Measurements from ENCODE around the gene AHCY. TPM values are rescaled to one million over a fixed set of nuclear protein-coding genes. Genes with fewer than 3 reads are reported as not detected.
"Not testable (repeated sequence)": the region's sequence is repeated elsewhere in the genome, so short reads cannot be mapped to it uniquely, and the experiment has no call there.

Gene AHCY
- total RNA-seq, 1 experiment from 2014 or later = 350 TPM

DNA sequence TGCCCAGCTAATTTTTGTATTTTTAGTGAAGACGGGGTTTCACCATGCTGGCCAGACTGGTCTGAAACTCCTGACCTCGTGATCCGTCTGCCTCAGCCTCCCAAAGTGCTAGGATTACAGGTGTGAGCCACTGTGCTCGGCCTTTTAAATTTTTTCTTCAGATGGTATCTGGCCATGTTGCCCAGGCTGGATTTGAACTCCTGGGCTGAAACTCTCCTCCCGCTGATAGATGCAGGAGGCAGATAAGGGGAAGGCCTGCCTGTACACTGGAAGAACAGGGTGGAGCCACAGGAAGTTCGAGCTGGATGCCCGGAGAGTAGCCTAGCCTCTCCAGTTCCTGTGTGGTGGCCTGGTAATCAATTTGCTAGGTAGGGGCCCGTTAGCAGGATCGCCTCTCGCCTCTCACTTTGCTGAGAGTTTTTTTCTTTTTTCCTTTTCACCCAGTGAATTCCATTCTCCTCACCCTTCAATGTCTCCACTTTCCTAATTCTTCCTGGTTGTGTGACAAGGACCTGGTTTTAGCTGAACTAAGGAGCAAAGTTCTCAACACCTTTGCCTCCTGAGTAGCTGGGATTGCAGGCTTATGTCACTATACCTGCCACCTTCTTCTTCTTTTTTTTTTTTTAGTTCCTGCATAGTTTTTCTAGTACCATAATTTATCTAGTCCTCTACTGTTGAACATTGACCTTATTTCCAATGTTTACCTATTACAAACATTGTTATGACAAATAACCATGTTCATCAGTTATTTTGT is 40.5 kb upstream of the AHCY start:
- Histone ChIP-seq H3K4me1 (ENCODE audit: control insufficient read depth in 1 of 2, insufficient read depth in 2 of 2, low read length in 2 of 2) (peaks cover 5 to 36% of the 10 kb centered on the region in 2 experiments; a peak in 3 of 4 replicates), H3K9ac (ENCODE audit: low read length) (no peak overlapping the region), H3K79me2 (ENCODE audit: insufficient read depth, low read length) (no peaks in the 10 kb centered on the region), H3K9me3 (ENCODE audit: control insufficient read depth in 1 of 2, insufficient read depth in 1 of 2, low read depth in 1 of 2, low read length in 2 of 2) (no peaks in the 10 kb centered on the region), H3K27ac (ENCODE audit: low read depth, low read length) (no peak overlapping the region), H4K20me1 (ENCODE audit: insufficient read depth) (no peaks in the 10 kb centered on the region), H3K4me3 (replicated peaks in 1 of 2; ENCODE audit: low read depth in 1 of 2, low read length in 2 of 2) (no peak overlapping the region), H3K4me2 (ENCODE audit: low read length) (0 out of 2 replicates have a peak overlapping the region, but pooled peaks have one; percentile 13), H3K27me3 (ENCODE audit: insufficient read depth, low read length) (no peaks in the 10 kb centered on the region), H2AFZ (ENCODE audit: low read depth, low read length, poor library complexity, severe bottlenecking) (peak overlapping the region; percentile 92), H3K9me2 (ENCODE audit: insufficient read depth) (no peaks in the 10 kb centered on the region), H3K36me3 (ENCODE audit: control insufficient read depth in 1 of 2, insufficient read depth in 2 of 2, low read length in 2 of 2) (no peaks in the 10 kb centered on the region)
- ATAC-seq (peak; percentile 52; the same call in 1 of the 2 replicates), DNase-seq (ENCODE audit: low read depth, low spot score) (no peak)
- TF ChIP-seq EGR1 (IDR thresholded peaks at IDR 0.05; ENCODE audit: low read depth) (no peak), JUND (IDR thresholded peaks at IDR 0.05) (no peak), FOSL1 (IDR thresholded peaks at IDR 0.05; ENCODE audit: low read depth) (no peak)
- intact Hi-C loops (cut with micrococcal nuclease) = no loop called here
- ChIA-PET RAD21 (ENCODE audit: low non-redundant PET in 1 of 2, low total read pairs in 2 of 2, uncharacterized antibody in 2 of 2, unreplicated experiment in 2 of 2) (no interaction called here), POLR2A (interaction anchor here (1.6 kb wide), 1 partner anchor 19 kb away, joined by 4 read pairs; the partner anchor contains the start of gene ITCH), CTCF (no interaction called here)
- no TSS peak for BruUV-seq (replicated peaks)

DNA sequence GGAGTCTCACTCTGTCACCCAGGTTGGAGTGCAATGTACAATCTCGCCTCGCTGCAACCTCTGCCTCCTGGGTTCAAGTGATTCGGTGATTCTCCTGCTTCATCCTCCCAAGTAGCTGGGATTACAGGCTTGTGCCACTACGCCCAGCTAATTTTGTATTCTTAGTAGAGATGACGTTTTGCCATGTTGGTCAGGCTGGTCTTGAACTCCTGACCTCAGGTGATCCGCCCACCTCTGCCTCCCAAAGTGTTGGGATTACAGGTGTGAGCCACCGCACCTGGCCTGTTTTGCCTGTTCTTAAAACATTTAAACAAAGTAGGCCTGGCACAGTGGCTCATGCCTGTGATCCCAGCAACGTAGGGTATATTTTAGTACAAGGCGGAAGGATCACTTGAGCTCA is 38.0 kb upstream of the AHCY start:
- CTCF ChIA-PET; intact Hi-C loops (cut with micrococcal nuclease); BruUV-seq (replicated peaks): not testable (repeated sequence)

DNA sequence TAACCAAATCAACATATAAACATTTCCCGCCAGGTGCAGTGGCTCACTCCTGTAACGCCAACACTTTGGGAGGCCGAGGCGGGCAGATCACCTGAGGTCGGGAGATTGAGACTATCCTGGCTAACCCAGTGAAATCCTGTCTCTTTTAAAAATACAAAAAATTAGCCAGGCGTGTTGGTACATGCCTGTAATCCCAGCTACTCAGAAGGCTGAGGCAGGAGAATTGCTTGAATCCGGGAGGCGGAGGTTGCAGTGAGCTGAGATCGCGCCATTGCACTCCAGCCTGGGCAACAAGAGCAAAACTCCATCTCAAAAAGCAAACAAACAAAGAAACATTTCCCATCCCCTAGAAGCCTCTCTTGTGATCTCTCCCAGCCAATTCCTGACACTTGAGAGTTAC is 37.6 kb upstream of the AHCY start:
- H3K4me3 ChIP-seq (replicated peaks in 1 of 2; ENCODE audit: low read depth in 1 of 2, low read length in 2 of 2); H3K27ac ChIP-seq (ENCODE audit: low read depth, low read length); BruUV-seq (replicated peaks); H3K9ac ChIP-seq (ENCODE audit: low read length); POLR2A ChIA-PET; H3K9me3 ChIP-seq (ENCODE audit: control insufficient read depth in 1 of 2, insufficient read depth in 1 of 2, low read depth in 1 of 2, low read length in 2 of 2); H3K9me2 ChIP-seq (ENCODE audit: insufficient read depth); ATAC-seq; DNase-seq (ENCODE audit: low read depth, low spot score); H4K20me1 ChIP-seq (ENCODE audit: insufficient read depth); H3K79me2 ChIP-seq (ENCODE audit: insufficient read depth, low read length); CTCF ChIA-PET; H3K27me3 ChIP-seq (ENCODE audit: insufficient read depth, low read length); H3K36me3 ChIP-seq (ENCODE audit: control insufficient read depth in 1 of 2, insufficient read depth in 2 of 2, low read length in 2 of 2); intact Hi-C loops (cut with micrococcal nuclease); H3K4me2 ChIP-seq (ENCODE audit: low read length); H2AFZ ChIP-seq (ENCODE audit: low read depth, low read length, poor library complexity, severe bottlenecking): not testable (repeated sequence)
- RAD21 ChIA-PET (ENCODE audit: low non-redundant PET in 1 of 2, low total read pairs in 2 of 2, uncharacterized antibody in 2 of 2, unreplicated experiment in 2 of 2) = interaction anchor here in 1 of 2 experiments (1.7 kb wide), 1 partner anchor 28 kb away, joined by 4 read pairs; no protein-coding TSS in a partner anchor
- peaks cover 3 to 24% of the 10 kb centered on the region in 2 experiments for H3K4me1 ChIP-seq (ENCODE audit: control insufficient read depth in 1 of 2, insufficient read depth in 2 of 2, low read length in 2 of 2)

More for the DNA sequence above, 38.0 kb upstream of the AHCY start:
- H3K27me3 ChIP-seq (ENCODE audit: insufficient read depth, low read length); H3K4me2 ChIP-seq (ENCODE audit: low read length); RAD21 ChIA-PET (ENCODE audit: low non-redundant PET in 1 of 2, low total read pairs in 2 of 2, uncharacterized antibody in 2 of 2, unreplicated experiment in 2 of 2); ATAC-seq; H3K4me3 ChIP-seq (replicated peaks in 1 of 2; ENCODE audit: low read depth in 1 of 2, low read length in 2 of 2); H3K79me2 ChIP-seq (ENCODE audit: insufficient read depth, low read length); H3K27ac ChIP-seq (ENCODE audit: low read depth, low read length); H3K36me3 ChIP-seq (ENCODE audit: control insufficient read depth in 1 of 2, insufficient read depth in 2 of 2, low read length in 2 of 2); H3K9me3 ChIP-seq (ENCODE audit: control insufficient read depth in 1 of 2, insufficient read depth in 1 of 2, low read depth in 1 of 2, low read length in 2 of 2); H2AFZ ChIP-seq (ENCODE audit: low read depth, low read length, poor library complexity, severe bottlenecking); H3K9me2 ChIP-seq (ENCODE audit: insufficient read depth); DNase-seq (ENCODE audit: low read depth, low spot score); H4K20me1 ChIP-seq (ENCODE audit: insufficient read depth); H3K9ac ChIP-seq (ENCODE audit: low read length): not testable (repeated sequence)
- POLR2A ChIA-PET = interaction anchor here (0.9 kb wide), 1 partner anchor 22 kb away, joined by 3 read pairs; the partner anchor contains the start of gene ITCH
- peaks cover 0 to 24% of the 10 kb centered on the region in 2 experiments; a peak in 3 of 4 replicates for H3K4me1 ChIP-seq (ENCODE audit: control insufficient read depth in 1 of 2, insufficient read depth in 2 of 2, low read length in 2 of 2)

All from HCT116 (cell line).